Type B pancreatic cell (in vitro differentiated cells): ENCODE data around the gene KANSL3. TPM values are rescaled to one million over a fixed set of nuclear protein-coding genes. Genes with fewer than 3 reads are reported as not detected.
"Not testable (repeated sequence)": the region's sequence is repeated elsewhere in the genome, so short reads cannot be mapped to it uniquely, and the experiment has no call there.

Experiments used
- DNase-seq: peaks from one replicate; pipeline ENCODE4 v3.0.0; 2021; ENCODE audit warnings: mixed read lengths; ENCODE audit not compliant: unreplicated experiment; ENCODE audit errors: extremely low spot score
- H3K27ac Mint-ChIP-seq: 2 replicates; pipeline ENCODE4 v1.8.0; 2021; ENCODE audit warnings: mild to moderate bottlenecking, mixed read lengths
- H3K27me3 Mint-ChIP-seq: 2 replicates; pipeline ENCODE4 v1.8.0; 2021; ENCODE audit warnings: mixed read lengths
- H3K36me3 Mint-ChIP-seq: 2 replicates; pipeline ENCODE4 v1.8.0; 2021; ENCODE audit warnings: mixed read lengths
- H3K4me1 Mint-ChIP-seq: one replicate; pipeline ENCODE4 v1.8.0; 2021; ENCODE audit warnings: mixed read lengths; ENCODE audit not compliant: unreplicated experiment
- H3K4me3 Mint-ChIP-seq: 2 replicates; pipeline ENCODE4 v1.8.0; 2021; ENCODE audit warnings: mild to moderate bottlenecking, mixed read lengths
- H3K9me3 Mint-ChIP-seq: 2 replicates; pipeline ENCODE4 v1.8.0; 2021; ENCODE audit warnings: mixed read lengths
- total RNA-seq: library from RNA; stranded (reverse); gene quantifications from 2 replicates; pipeline ENCODE4 v1.2.1, GENCODE V29; 2021; ENCODE audit warnings: low replicate concordance
- TF ChIP-seq, protein P1 (sequence below): fragments of 200-600 bp; sonication (generic); conservative IDR thresholded peaks from 2 replicates; pipeline ENCODE4 v1.5.0; 2021; ENCODE audit warnings: antibody characterized with exemption, mild to moderate bottlenecking

The KANSL3 gene
- total RNA-seq, 1 donor from 2014 or later, result 53.2 TPM

DNA sequence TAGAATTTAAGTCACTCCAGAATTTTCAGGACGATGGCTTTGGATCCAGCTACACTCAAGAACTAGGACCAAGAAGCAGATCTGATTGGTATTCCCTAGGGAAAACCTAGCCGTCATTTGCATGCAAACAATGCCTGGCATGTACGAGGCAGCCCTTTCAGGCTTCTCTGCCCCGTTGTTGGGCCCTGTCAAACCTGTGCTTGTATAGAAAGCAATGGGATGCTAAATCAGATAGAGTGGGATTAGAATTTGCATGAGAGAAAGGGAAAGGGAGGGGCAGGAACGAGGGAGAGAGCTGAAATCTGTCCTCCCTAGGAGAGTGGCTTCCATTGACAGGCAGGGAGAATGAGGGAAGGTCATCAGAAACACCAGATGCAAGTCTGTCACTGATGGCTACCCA, 73.0 kb downstream of the KANSL3 start:
- no peaks in the 10 kb centered on the region for H3K36me3 Mint-ChIP-seq
- no peaks in the 10 kb centered on the region for H3K27me3 Mint-ChIP-seq
- TF ChIP-seq, protein P1, sequence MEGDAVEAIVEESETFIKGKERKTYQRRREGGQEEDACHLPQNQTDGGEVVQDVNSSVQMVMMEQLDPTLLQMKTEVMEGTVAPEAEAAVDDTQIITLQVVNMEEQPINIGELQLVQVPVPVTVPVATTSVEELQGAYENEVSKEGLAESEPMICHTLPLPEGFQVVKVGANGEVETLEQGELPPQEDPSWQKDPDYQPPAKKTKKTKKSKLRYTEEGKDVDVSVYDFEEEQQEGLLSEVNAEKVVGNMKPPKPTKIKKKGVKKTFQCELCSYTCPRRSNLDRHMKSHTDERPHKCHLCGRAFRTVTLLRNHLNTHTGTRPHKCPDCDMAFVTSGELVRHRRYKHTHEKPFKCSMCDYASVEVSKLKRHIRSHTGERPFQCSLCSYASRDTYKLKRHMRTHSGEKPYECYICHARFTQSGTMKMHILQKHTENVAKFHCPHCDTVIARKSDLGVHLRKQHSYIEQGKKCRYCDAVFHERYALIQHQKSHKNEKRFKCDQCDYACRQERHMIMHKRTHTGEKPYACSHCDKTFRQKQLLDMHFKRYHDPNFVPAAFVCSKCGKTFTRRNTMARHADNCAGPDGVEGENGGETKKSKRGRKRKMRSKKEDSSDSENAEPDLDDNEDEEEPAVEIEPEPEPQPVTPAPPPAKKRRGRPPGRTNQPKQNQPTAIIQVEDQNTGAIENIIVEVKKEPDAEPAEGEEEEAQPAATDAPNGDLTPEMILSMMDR, result no peak
- no peaks in the 10 kb centered on the region for H3K9me3 Mint-ChIP-seq
- DNase-seq, result no peak
- no peaks in the 10 kb centered on the region for H3K4me1 Mint-ChIP-seq
- H3K27ac Mint-ChIP-seq, result no peak overlapping the region
- no peak overlapping the region for H3K4me3 Mint-ChIP-seq

DNA sequence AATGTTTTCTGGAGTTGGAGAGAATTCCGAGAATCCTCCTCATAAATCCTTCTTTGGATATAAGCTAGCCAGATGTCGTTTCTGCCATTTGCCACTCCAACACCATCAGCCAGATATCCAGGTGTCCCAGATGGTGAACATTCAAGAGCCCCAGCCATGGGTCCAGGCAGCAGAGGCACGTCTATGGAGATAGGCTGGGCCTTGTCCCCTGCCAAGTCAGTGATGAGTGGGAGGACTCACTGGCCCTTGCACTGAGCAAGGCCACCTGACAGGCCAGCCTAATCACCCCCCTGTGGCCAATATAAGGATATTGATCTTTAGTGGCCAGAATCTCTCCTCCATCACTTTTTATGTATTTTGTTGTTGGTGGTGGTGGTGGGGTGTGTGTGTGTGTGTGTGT, 73.5 kb downstream of the KANSL3 start:
- no peak for DNase-seq
- no peaks in the 10 kb centered on the region for H3K9me3 Mint-ChIP-seq
- H3K4me1 Mint-ChIP-seq, result no peaks in the 10 kb centered on the region
- TF ChIP-seq, protein P1, result no peak
- H3K27me3 Mint-ChIP-seq, result no peaks in the 10 kb centered on the region
- H3K27ac Mint-ChIP-seq, result no peak overlapping the region
- no peak overlapping the region for H3K4me3 Mint-ChIP-seq
- H3K36me3 Mint-ChIP-seq, result no peaks in the 10 kb centered on the region

DNA sequence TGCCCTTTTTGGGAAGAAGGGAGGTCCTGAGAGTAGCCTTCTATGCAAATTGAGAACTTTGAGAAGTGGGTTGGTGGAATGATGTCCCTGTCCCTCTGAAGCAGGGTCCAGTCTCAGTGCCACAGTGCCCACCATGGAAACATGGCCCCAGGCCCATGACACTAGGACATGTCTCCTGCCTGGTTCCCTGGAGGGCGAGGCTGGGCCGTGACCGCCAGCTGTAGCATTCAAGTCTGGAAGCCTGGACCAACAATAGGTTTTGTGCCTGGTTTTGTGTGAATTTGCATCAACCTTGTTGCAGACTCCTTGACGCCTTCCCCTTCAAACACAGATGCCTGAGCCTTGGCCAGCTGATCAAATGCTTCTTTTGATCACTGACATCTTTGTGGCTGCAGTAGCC, 74.1 kb downstream of the KANSL3 start:
- H3K4me3 Mint-ChIP-seq, result no peak overlapping the region
- H3K36me3 Mint-ChIP-seq, result no peaks in the 10 kb centered on the region
- H3K4me1 Mint-ChIP-seq, result no peaks in the 10 kb centered on the region
- H3K9me3 Mint-ChIP-seq, result no peaks in the 10 kb centered on the region
- no peak overlapping the region for H3K27ac Mint-ChIP-seq
- TF ChIP-seq, protein P1, result no peak
- no peak for DNase-seq
- H3K27me3 Mint-ChIP-seq, result no peaks in the 10 kb centered on the region

DNA sequence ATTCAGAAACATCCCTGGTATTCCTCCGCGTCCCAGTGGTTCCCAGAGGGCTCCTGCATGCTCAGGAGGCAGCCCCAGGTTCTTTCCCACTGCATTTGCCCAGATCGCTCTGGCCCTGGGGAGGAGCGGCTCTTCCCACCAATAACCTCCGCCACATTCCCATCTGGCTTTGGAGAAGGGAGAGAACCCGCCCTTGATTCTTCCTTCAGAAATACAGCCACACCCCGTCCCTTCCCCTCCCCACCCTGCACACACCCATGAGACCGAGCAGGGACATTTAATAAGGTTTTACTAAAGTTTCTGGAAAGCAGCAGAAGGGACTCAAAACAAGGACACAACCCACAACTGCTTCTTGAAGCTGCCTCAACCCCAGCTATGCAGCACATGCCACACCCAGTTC, 79.6 kb downstream of the KANSL3 start:
- Mint-ChIP-seq H3K4me3 (no peak overlapping the region), H3K27me3 (no peaks in the 10 kb centered on the region), H3K4me1 (peaks cover 11% of the 10 kb centered on the region), H3K9me3 (peaks cover 4% of the 10 kb centered on the region), H3K27ac (no peak overlapping the region), H3K36me3 (no peaks in the 10 kb centered on the region)
- TF ChIP-seq, protein P1, result no peak
- no peak for DNase-seq

DNA sequence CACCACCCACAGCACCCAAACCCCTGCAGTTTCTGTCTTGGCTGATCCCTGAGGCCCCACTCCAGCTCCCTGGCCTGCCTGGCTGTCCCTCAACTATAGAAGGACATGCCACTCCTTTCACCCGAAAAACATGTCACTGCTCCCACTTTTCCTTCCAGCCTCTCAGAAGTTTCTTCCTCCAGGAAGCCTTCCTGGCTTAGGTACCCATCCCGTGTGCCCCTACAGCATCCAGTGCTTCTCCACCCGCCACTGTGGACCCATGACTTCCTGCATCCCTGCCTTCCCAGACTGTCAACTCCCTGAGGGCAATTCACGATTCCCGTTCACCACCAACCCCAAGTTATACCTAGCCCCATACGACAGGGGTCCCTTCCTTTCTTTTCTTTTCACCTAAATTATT, 80.1 kb downstream of the KANSL3 start:
- DNase-seq, result no peak
- Mint-ChIP-seq H3K36me3 (no peaks in the 10 kb centered on the region), H3K27ac (no peak overlapping the region), H3K9me3 (peaks cover 4% of the 10 kb centered on the region), H3K27me3 (no peaks in the 10 kb centered on the region), H3K4me1 (peaks cover 11% of the 10 kb centered on the region), H3K4me3 (no peak overlapping the region)
- TF ChIP-seq, protein P1, result no peak

DNA sequence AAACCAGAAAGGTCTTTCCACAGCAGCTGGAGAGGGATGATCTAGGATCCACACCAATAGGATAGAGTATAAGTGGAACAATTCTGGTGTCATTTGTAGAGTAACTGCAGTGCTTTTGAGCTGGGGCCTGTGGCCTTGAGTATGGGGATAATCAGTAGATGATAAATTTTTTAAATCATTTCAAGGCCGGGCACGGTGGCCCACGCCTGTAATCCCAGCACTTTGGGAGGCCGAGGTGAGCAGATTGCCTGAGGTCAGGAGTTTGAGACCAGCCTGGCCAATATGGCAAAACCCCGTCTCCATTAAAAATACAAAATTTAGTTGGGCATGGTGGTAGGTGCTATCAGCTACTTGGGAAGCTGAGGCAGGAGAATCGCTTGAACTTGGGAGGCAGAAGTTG, 80.7 kb downstream of the KANSL3 start:
- not testable (repeated sequence) for H3K9me3 Mint-ChIP-seq, H3K27me3 Mint-ChIP-seq, DNase-seq, H3K4me3 Mint-ChIP-seq, H3K36me3 Mint-ChIP-seq
- Mint-ChIP-seq H3K27ac (peak overlapping the region; percentile 76), H3K4me1 (peaks cover 11% of the 10 kb centered on the region)
